Pancreas (tissue), 10 donors: Measurements from ENCODE around the gene DLGAP1. TPM values are rescaled to one million over a fixed set of nuclear protein-coding genes. Genes with fewer than 3 reads are reported as not detected.

Experiments used
- ATAC-seq, 4 donors: fragments of 200-7000 bp; cut with Tn5 transposase; one replicate each; pipeline versions ENCODE4 v1.8.0 to v1.9.1; 2020; ENCODE audit warnings: mild to moderate bottlenecking in 4 of 4, moderate library complexity in 4 of 4
- DNase-seq, 6 donors: peaks; one replicate each; pipeline ENCODE4 v3.0.0-alpha.2; 2020
- FAIRE-seq: peaks from 2 replicates; lab custom pipeline; 2012; peaks lifted over from hg19 to GRCh38; lab: Jason Lieb, UNC
- H3K27ac ChIP-seq, 4 donors: fragments of 200-600 bp; sonication (generic); 1 replicate in 3 of 4; 2 replicates in 1 of 4; pipeline versions ENCODE4 v1.5.0 to v1.8.0; 2020
- H3K27me3 ChIP-seq, 4 donors: fragments of 200-600 bp; one replicate each; pipeline ENCODE4 v1.8.0; 2021
- H3K36me3 ChIP-seq, 3 donors: fragments of 200-600 bp; sonication (generic) in 1 of 3; one replicate each; pipeline versions ENCODE4 v1.5.0 to v1.8.0; 2020 to 2021
- H3K4me1 ChIP-seq, 3 donors: fragments of 200-600 bp; one replicate each; pipeline ENCODE4 v1.8.0; 2021
- H3K4me3 ChIP-seq, 4 donors: fragments of 200-600 bp; sonication (generic) in 2 of 4; one replicate each; pipeline versions ENCODE4 v1.5.0 to v1.8.0; 2020 to 2021
- H3K9me3 ChIP-seq, 4 donors: fragments of 200-600 bp; one replicate each; pipeline ENCODE4 v1.8.0; 2021
- CTCF ChIP-seq, 4 donors: fragments of 200-600 bp; sonication (generic) in 3 of 4; IDR thresholded peaks; one replicate each; pipeline versions ENCODE4 v1.5.0 to v1.8.0; 2021; ENCODE audit warnings: antibody characterized with exemption in 4 of 4
- WGBS, 2 donors: extraction: QIAGEN DNeasy Blood & Tissue Kit; methylation state at CpG; one replicate each; pipeline ENCODE4 v1.1.7; 2013; 5-methylcytosine and 5-hydroxymethylcytosine counted together
- intact Hi-C, 3 donors: fragments of 100-400 bp; cut with DNase I; formaldehyde crosslinking; loops; one replicate each; pipeline versions ENCODE4 v1.11.1 to v1.14.2; 2022
- polyA plus RNA-seq, 2 donors: library from polyadenylated mRNA; stranded (reverse); fragments of 200-250 nt; gene quantifications; one replicate each; pipeline ENCODE4 v1.2.3, GENCODE V29; 2013
- total RNA-seq, 6 donors: library from RNA; stranded (reverse); fragmentation: NEBNext Ultra II Directional in 4 of 6; extraction: Animal tissue kit (Norgen Biotek cat#: 25700) in 4 of 6; gene quantifications; one replicate each; pipeline versions ENCODE4 v1.2.1 to v1.2.4, GENCODE V29; 2021 to 2023
- donor health status: healthy with polysubstance abuse.
- donor health status: DM: no; HTN: no; CAD: no; lungs with moderate emphysema.
- donor health status: DM: no; HTN: no; CAD: no.
- donor health status: control.
- donor health status: control.
- donor health status: Bipolar disorder and iron deficiency.
- donor health status: DM: yes; HTN: yes; CAD: no.
- donor health status: DM: no; HTN: no; CAD: no.
- donor health status: DM: no; HTN: no; CAD: no.
- donor health status: DM: yes; HTN: yes; CAD: no.

Gene DLGAP1
- total and polyA plus RNA-seq, 8 donors, result 0.12 to 0.62 (median 0.30) TPM; not detected in 2

GRCh38 chr18:4384932-4385331 lies 70.2 kb downstream of the DLGAP1 start:
- Histone ChIP-seq H3K36me3 (no peaks in the 10 kb centered on the region), H3K9me3 (no peaks in the 10 kb centered on the region), H3K27ac (no peak overlapping the region), H3K4me3 (no peak overlapping the region), H3K27me3 (no peaks in the 10 kb centered on the region), H3K4me1 (no peaks in the 10 kb centered on the region)
- intact Hi-C loops, result no loop called here
- no peak for TF ChIP-seq CTCF (IDR thresholded peaks at IDR 0.05)
- ATAC-seq, result no peak
- FAIRE-seq, result no peak
- no peak for DNase-seq
- WGBS, 2 donors, result 20 to 34% methylated on average over 3 of the region's 3 CpGs

- no peak for ATAC-seq
- Histone ChIP-seq H3K9me3 (no peaks in the 10 kb centered on the region), H3K4me1 (no peaks in the 10 kb centered on the region), H3K27ac (no peak overlapping the region), H3K36me3 (no peaks in the 10 kb centered on the region), H3K4me3 (no peak overlapping the region), H3K27me3 (no peaks in the 10 kb centered on the region)
- no peak for FAIRE-seq
- WGBS, 2 donors, result 54 to 55% methylated on average over 1 of the region's 1 CpG
- DNase-seq, result no peak
- TF ChIP-seq CTCF (IDR thresholded peaks at IDR 0.05), result no peak
- intact Hi-C loops, result no loop called here
These were observed 80.5 kb downstream of the DLGAP1 start for GRCh38 chr18:4374564-4374963.

- no peak for FAIRE-seq
- H3K27ac ChIP-seq, result no peak overlapping the region
- H3K36me3 ChIP-seq, result no peaks in the 10 kb centered on the region
- TF ChIP-seq CTCF (IDR thresholded peaks at IDR 0.05), result no peak
- WGBS, 2 donors, result 87 to 91% methylated on average over 4 of the region's 4 CpGs
- no peaks in the 10 kb centered on the region for H3K9me3 ChIP-seq
- no peaks in the 10 kb centered on the region for H3K4me1 ChIP-seq
- no peak for DNase-seq
- intact Hi-C loops, result no loop called here
- no peaks in the 10 kb centered on the region for H3K27me3 ChIP-seq
- ATAC-seq, result no peak
- H3K4me3 ChIP-seq, result no peak overlapping the region
These were observed 85.4 kb downstream of the DLGAP1 start for GRCh38 chr18:4369705-4370104.

GRCh38 chr18:4360221-4360715 lies 94.8 kb downstream of the DLGAP1 start:
- intact Hi-C loops, result no loop called here
- DNase-seq, result no peak
- ATAC-seq, result no peak
- Histone ChIP-seq H3K9me3 (no peaks in the 10 kb centered on the region), H3K27ac (no peak overlapping the region), H3K4me3 (no peak overlapping the region), H3K4me1 (no peaks in the 10 kb centered on the region), H3K27me3 (no peaks in the 10 kb centered on the region), H3K36me3 (no peaks in the 10 kb centered on the region)
- 89 to 93% methylated on average over 2 of the region's 2 CpGs for WGBS, 2 donors
- TF ChIP-seq CTCF (IDR thresholded peaks at IDR 0.05), result no peak
- no peak for FAIRE-seq

- no peaks in the 10 kb centered on the region for H3K27me3 ChIP-seq
- H3K4me3 ChIP-seq, result no peak overlapping the region
- intact Hi-C loops, result no loop called here
- 67 to 82% methylated on average over 4 of the region's 4 CpGs for WGBS, 2 donors
- no peaks in the 10 kb centered on the region for H3K4me1 ChIP-seq
- no peak overlapping the region for H3K27ac ChIP-seq
- FAIRE-seq, result no peak
- no peaks in the 10 kb centered on the region for H3K9me3 ChIP-seq
- ATAC-seq, result no peak
- TF ChIP-seq CTCF (IDR thresholded peaks at IDR 0.05), result no peak
- no peak for DNase-seq
- no peaks in the 10 kb centered on the region for H3K36me3 ChIP-seq
These were observed 96.5 kb downstream of the DLGAP1 start for GRCh38 chr18:4358618-4359017.
